WTC11 (cell line): ENCODE measurements around the gene RHOA. TPM values are rescaled to one million over a fixed set of nuclear protein-coding genes. Genes with fewer than 3 reads are reported as not detected.

Experiments used
- ATAC-seq: fragments of 200-7000 bp; cut with Tn5 transposase; 2 replicates; pipeline ENCODE4 v1.10.0; 2021; ENCODE audit warnings: mild to moderate bottlenecking, moderate library complexity
- CTCF ChIA-PET: fragments of 300-600 bp; sonication (Branson Sonifier 250); formaldehyde crosslinking; loops from one replicate; lab custom pipeline; 2021; ENCODE audit warnings: antibody characterized with exemption; lab: Charles Lee
- POLR2A ChIA-PET: fragments of 350-600 bp; sonication (Branson Sonifier 250); formaldehyde crosslinking; loops from one replicate; lab custom pipeline; 2021; ENCODE audit warnings: antibody characterized with exemption; lab: Charles Lee
- DNase-seq: peaks from one replicate; pipeline ENCODE4 v3.0.0; 2021; ENCODE audit warnings: low spot score
- H3K27ac Mint-ChIP-seq: 2 replicates; pipeline ENCODE4 v1.8.0; 2021; ENCODE audit warnings: mixed read lengths
- H3K27me3 Mint-ChIP-seq: 2 replicates; pipeline ENCODE4 v1.8.0; 2021; ENCODE audit warnings: low read depth, mild to moderate bottlenecking, moderate library complexity, mixed read lengths
- H3K36me3 Mint-ChIP-seq: 2 replicates; pipeline ENCODE4 v1.8.0; 2021; ENCODE audit warnings: mixed read lengths
- H3K4me1 Mint-ChIP-seq: 2 replicates; pipeline ENCODE4 v1.8.0; 2022; ENCODE audit warnings: mixed read lengths
- H3K4me3 Mint-ChIP-seq: 2 replicates; pipeline ENCODE4 v1.8.0; 2021; ENCODE audit warnings: mild to moderate bottlenecking, moderate library complexity, mixed read lengths
- H3K9me3 Mint-ChIP-seq: 2 replicates; pipeline ENCODE4 v1.8.0; 2021; ENCODE audit warnings: mixed read lengths
- ATF1 ChIP-seq: sonication (generic); formaldehyde crosslinking; IDR thresholded peaks from 2 replicates; pipeline ENCODE4 v1.8.1; 2023; ENCODE audit warnings: mild to moderate bottlenecking, moderate library complexity, missing genetic modification reagents
- CREM ChIP-seq: sonication (generic); formaldehyde crosslinking; IDR thresholded peaks from 2 replicates; pipeline ENCODE4 v1.8.1; 2022; ENCODE audit warnings: mild to moderate bottlenecking, missing genetic modification reagents, moderate library complexity
- FOXK1 ChIP-seq: sonication (generic); formaldehyde crosslinking; IDR thresholded peaks from 2 replicates; pipeline ENCODE4 v1.8.0; 2022; ENCODE audit warnings: mild to moderate bottlenecking, moderate library complexity, missing genetic modification reagents
- GABPB1 ChIP-seq: sonication (generic); formaldehyde crosslinking; IDR thresholded peaks from 2 replicates; pipeline ENCODE4 v1.8.1; 2023; ENCODE audit warnings: mild to moderate bottlenecking, missing genetic modification reagents
- MYBL2 ChIP-seq: sonication (generic); formaldehyde crosslinking; IDR thresholded peaks from 2 replicates; pipeline ENCODE4 v1.8.1; 2023; ENCODE audit warnings: mild to moderate bottlenecking, moderate library complexity, missing genetic modification reagents
- RELA ChIP-seq: sonication (generic); formaldehyde crosslinking; IDR thresholded peaks from 2 replicates; pipeline ENCODE4 v1.8.1; 2022; ENCODE audit warnings: missing genetic modification reagents, mild to moderate bottlenecking, borderline replicate concordance
- SMAD4 ChIP-seq: sonication (generic); formaldehyde crosslinking; IDR thresholded peaks from 2 replicates; pipeline ENCODE4 v1.8.0; 2022; ENCODE audit warnings: mild to moderate bottlenecking, missing genetic modification reagents
- TEAD1 ChIP-seq: sonication (generic); formaldehyde crosslinking; IDR thresholded peaks from 2 replicates; pipeline ENCODE4 v1.8.0; 2022; ENCODE audit warnings: mild to moderate bottlenecking, missing genetic modification reagents
- ZNF263 ChIP-seq: sonication (generic); formaldehyde crosslinking; IDR thresholded peaks from 2 replicates; pipeline ENCODE4 v1.8.1; 2022; ENCODE audit warnings: low read depth, mild to moderate bottlenecking, moderate library complexity, missing genetic modification reagents
- ZNF396 ChIP-seq: fragments of 250-450 bp; sonication (Bioruptor Pico); IDR thresholded peaks from 2 replicates; pipeline ENCODE4 v1.8.0; 2021; ENCODE audit warnings: mild to moderate bottlenecking, moderate library complexity, borderline replicate concordance
- ZNF416 ChIP-seq: fragments of 250-450 bp; sonication (Bioruptor Pico); IDR thresholded peaks from 2 replicates; pipeline ENCODE4 v1.9.0; 2021; ENCODE audit warnings: mild to moderate bottlenecking, inconsistent platforms
- ZNF423 ChIP-seq: fragments of 250-450 bp; sonication (Bioruptor Pico); IDR thresholded peaks from 2 replicates; pipeline ENCODE4 v2.1.2; 2022; ENCODE audit warnings: mild to moderate bottlenecking, moderate library complexity
- total RNA-seq: library from RNA; stranded (reverse); gene quantifications from 3 replicates; pipeline ENCODE4 v1.2.3, GENCODE V29; 2021
- TF ChIP-seq, protein P1 (sequence below): sonication (generic); formaldehyde crosslinking; IDR thresholded peaks from 2 replicates; pipeline ENCODE4 v1.8.1; 2022; ENCODE audit warnings: mild to moderate bottlenecking, missing genetic modification reagents, moderate library complexity, borderline replicate concordance
- TF ChIP-seq, protein P2 (sequence below): sonication (generic); formaldehyde crosslinking; IDR thresholded peaks from 2 replicates; pipeline ENCODE4 v1.8.0; 2022; ENCODE audit warnings: mild to moderate bottlenecking, missing genetic modification reagents
- TF ChIP-seq, protein P3 (sequence below): sonication (generic); formaldehyde crosslinking; IDR thresholded peaks from 2 replicates; pipeline ENCODE4 v1.8.1; 2022; ENCODE audit warnings: low read depth, mild to moderate bottlenecking, moderate library complexity, missing genetic modification reagents, borderline replicate concordance
- TF ChIP-seq, protein P4 (sequence below): sonication (generic); formaldehyde crosslinking; conservative IDR thresholded peaks from 2 replicates; pipeline ENCODE4 v1.8.1; 2022; ENCODE audit warnings: mild to moderate bottlenecking, missing genetic modification reagents
- TF ChIP-seq, protein P5 (sequence below): sonication (generic); formaldehyde crosslinking; IDR thresholded peaks from 2 replicates; pipeline ENCODE4 v1.8.0; 2023; ENCODE audit warnings: missing genetic modification reagents
- TF ChIP-seq, protein P6 (sequence below): sonication (generic); formaldehyde crosslinking; IDR thresholded peaks from 2 replicates; pipeline ENCODE4 v1.8.1; 2023; ENCODE audit warnings: mild to moderate bottlenecking, missing genetic modification reagents, moderate library complexity
- TF ChIP-seq, protein P7 (sequence below): fragments of 250-450 bp; sonication (Bioruptor Pico); IDR thresholded peaks from 2 replicates; pipeline ENCODE4 v1.9.0; 2021; ENCODE audit warnings: mild to moderate bottlenecking

The RHOA gene
- total RNA-seq, 1 experiment from 2014 or later, result 367 TPM

DNA sequence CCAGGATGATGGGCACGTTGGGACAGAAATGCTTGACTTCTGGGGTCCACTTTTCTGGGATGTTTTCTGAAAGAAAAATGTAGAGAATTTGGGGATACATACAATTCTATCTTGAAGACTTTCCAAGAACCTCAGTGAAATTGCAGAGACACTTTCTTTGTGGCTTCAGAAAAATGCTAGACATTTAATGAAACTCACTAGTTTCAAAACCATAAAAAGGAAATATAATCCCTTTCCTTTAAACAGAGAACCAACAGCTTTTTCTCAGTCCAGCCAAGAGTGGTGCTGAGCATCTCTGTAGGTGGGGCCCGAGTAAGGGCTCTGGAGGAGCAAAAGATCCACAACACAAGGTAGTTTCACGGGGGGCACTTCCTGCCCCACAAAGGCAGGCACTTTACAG, 49.2 kb downstream of the RHOA start:
- H3K9me3 Mint-ChIP-seq, result no peaks in the 10 kb centered on the region
- H3K27me3 Mint-ChIP-seq, result no peaks in the 10 kb centered on the region; the same call in 1 of the 2 replicates
- peaks cover 16% of the 10 kb centered on the region for H3K4me1 Mint-ChIP-seq
- ATAC-seq, result no peak
- peaks cover 59% of the 10 kb centered on the region for H3K36me3 Mint-ChIP-seq
- CTCF ChIA-PET, result interaction anchor here (1.4 kb wide), 1 partner anchor 22 kb away, joined by 3 read pairs; the partner anchor contains the start of gene USP4
- H3K4me3 Mint-ChIP-seq, result no peak overlapping the region
- TF ChIP-seq, protein P1, sequence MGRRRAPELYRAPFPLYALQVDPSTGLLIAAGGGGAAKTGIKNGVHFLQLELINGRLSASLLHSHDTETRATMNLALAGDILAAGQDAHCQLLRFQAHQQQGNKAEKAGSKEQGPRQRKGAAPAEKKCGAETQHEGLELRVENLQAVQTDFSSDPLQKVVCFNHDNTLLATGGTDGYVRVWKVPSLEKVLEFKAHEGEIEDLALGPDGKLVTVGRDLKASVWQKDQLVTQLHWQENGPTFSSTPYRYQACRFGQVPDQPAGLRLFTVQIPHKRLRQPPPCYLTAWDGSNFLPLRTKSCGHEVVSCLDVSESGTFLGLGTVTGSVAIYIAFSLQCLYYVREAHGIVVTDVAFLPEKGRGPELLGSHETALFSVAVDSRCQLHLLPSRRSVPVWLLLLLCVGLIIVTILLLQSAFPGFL, result no peak
- TF ChIP-seq MYBL2 (CRISPR knock-in tag) (no peak), GABPB1 (CRISPR knock-in tag) (no peak), TEAD1 (CRISPR knock-in tag) (no peak), ZNF263 (CRISPR knock-in tag) (no peak), RELA (CRISPR knock-in tag) (no peak), CREM (CRISPR knock-in tag) (no peak), ATF1 (no peak), ZNF396 (CRISPR knock-in tag) (no peak), FOXK1 (CRISPR knock-in tag) (no peak), ZNF423 (CRISPR knock-in tag) (no peak), ZNF416 (CRISPR knock-in tag) (no peak), SMAD4 (CRISPR knock-in tag) (no peak)
- TF ChIP-seq, protein P2, sequence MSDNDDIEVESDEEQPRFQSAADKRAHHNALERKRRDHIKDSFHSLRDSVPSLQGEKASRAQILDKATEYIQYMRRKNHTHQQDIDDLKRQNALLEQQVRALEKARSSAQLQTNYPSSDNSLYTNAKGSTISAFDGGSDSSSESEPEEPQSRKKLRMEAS (CRISPR knock-in tag), result no peak
- TF ChIP-seq, protein P3, sequence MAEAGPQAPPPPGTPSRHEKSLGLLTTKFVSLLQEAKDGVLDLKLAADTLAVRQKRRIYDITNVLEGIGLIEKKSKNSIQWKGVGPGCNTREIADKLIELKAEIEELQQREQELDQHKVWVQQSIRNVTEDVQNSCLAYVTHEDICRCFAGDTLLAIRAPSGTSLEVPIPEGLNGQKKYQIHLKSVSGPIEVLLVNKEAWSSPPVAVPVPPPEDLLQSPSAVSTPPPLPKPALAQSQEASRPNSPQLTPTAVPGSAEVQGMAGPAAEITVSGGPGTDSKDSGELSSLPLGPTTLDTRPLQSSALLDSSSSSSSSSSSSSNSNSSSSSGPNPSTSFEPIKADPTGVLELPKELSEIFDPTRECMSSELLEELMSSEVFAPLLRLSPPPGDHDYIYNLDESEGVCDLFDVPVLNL (CRISPR knock-in tag), result no peak
- TF ChIP-seq, protein P4, sequence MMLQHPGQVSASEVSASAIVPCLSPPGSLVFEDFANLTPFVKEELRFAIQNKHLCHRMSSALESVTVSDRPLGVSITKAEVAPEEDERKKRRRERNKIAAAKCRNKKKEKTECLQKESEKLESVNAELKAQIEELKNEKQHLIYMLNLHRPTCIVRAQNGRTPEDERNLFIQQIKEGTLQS (CRISPR knock-in tag), result no peak
- TF ChIP-seq, protein P5, sequence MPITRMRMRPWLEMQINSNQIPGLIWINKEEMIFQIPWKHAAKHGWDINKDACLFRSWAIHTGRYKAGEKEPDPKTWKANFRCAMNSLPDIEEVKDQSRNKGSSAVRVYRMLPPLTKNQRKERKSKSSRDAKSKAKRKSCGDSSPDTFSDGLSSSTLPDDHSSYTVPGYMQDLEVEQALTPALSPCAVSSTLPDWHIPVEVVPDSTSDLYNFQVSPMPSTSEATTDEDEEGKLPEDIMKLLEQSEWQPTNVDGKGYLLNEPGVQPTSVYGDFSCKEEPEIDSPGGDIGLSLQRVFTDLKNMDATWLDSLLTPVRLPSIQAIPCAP (CRISPR knock-in tag), result no peak
- TF ChIP-seq, protein P6, sequence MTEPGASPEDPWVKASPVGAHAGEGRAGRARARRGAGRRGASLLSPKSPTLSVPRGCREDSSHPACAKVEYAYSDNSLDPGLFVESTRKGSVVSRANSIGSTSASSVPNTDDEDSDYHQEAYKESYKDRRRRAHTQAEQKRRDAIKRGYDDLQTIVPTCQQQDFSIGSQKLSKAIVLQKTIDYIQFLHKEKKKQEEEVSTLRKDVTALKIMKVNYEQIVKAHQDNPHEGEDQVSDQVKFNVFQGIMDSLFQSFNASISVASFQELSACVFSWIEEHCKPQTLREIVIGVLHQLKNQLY (CRISPR knock-in tag), result no peak
- TF ChIP-seq, protein P7, sequence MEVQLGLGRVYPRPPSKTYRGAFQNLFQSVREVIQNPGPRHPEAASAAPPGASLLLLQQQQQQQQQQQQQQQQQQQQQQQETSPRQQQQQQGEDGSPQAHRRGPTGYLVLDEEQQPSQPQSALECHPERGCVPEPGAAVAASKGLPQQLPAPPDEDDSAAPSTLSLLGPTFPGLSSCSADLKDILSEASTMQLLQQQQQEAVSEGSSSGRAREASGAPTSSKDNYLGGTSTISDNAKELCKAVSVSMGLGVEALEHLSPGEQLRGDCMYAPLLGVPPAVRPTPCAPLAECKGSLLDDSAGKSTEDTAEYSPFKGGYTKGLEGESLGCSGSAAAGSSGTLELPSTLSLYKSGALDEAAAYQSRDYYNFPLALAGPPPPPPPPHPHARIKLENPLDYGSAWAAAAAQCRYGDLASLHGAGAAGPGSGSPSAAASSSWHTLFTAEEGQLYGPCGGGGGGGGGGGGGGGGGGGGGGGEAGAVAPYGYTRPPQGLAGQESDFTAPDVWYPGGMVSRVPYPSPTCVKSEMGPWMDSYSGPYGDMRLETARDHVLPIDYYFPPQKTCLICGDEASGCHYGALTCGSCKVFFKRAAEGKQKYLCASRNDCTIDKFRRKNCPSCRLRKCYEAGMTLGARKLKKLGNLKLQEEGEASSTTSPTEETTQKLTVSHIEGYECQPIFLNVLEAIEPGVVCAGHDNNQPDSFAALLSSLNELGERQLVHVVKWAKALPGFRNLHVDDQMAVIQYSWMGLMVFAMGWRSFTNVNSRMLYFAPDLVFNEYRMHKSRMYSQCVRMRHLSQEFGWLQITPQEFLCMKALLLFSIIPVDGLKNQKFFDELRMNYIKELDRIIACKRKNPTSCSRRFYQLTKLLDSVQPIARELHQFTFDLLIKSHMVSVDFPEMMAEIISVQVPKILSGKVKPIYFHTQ, result no peak
- DNase-seq, result no peak
- POLR2A ChIA-PET, result interaction anchor here (0.6 kb wide), 1 partner anchor 607 kb away, joined by 6 read pairs; no protein-coding TSS in a partner anchor
- H3K27ac Mint-ChIP-seq, result peak overlapping the region; percentile 27; the same call in 1 of the 2 replicates
